OCI-LY3 (cell line): Measurements from ENCODE around the gene RELCH.
"Not testable (repeated sequence)": the region's sequence is repeated elsewhere in the genome, so short reads cannot be mapped to it uniquely, and the experiment has no call there.

Source experiments
- H2AFZ ChIP-seq: fragments of 200-600, 300-600 bp; shearing (Covaris generic); 2 replicates; pipeline ENCODE4 v1.6.0; 2014; ENCODE audit warnings: antibody characterized with exemption, low read depth, low read length
- H3K27ac ChIP-seq: fragments of 200-600, 300-600 bp; sonication (generic); 2 replicates; pipeline ENCODE4 v1.5.1; 2014; ENCODE audit warnings: mild to moderate bottlenecking, low read length, moderate library complexity, mixed read lengths
- H3K27me3 ChIP-seq: fragments of 200-600, 300-600 bp; sonication (generic); 2 replicates; pipeline ENCODE4 v1.6.1; 2014; ENCODE audit warnings: low read depth, low read length, mixed read lengths
- H3K36me3 ChIP-seq: fragments of 200-600, 300-600 bp; sonication (generic); replicated peaks from 2 replicates; pipeline ENCODE3; 2014; ENCODE audit warnings: low read depth, low read length, mixed read lengths
- H3K4me1 ChIP-seq: fragments of 300-600, 200-600 bp; sonication (generic); 2 replicates; pipeline ENCODE4 v1.6.1; 2014; ENCODE audit warnings: low read length, mixed read lengths
- H3K4me2 ChIP-seq: fragments of 200-600, 300-600 bp; sonication (generic); 2 replicates; pipeline ENCODE4 v1.6.1; 2014; ENCODE audit warnings: low read length, mixed read lengths
- H3K4me3 ChIP-seq: fragments of 300-600, 200-600 bp; sonication (generic); 2 replicates; pipeline ENCODE4 v1.5.1; 2014; ENCODE audit warnings: antibody characterized with exemption, mild to moderate bottlenecking, low read length, moderate library complexity
- H3K79me2 ChIP-seq: fragments of 300-600, 200-600 bp; shearing (Covaris generic); 2 replicates; pipeline ENCODE4 v1.6.1; 2014; ENCODE audit warnings: mild to moderate bottlenecking, low read length, mixed read lengths
- H3K9ac ChIP-seq: fragments of 300-600, 200-600 bp; shearing (Covaris generic); 2 replicates; pipeline ENCODE4 v1.6.0; 2014; ENCODE audit warnings: mild to moderate bottlenecking, low read length, moderate library complexity
- H3K9me3 ChIP-seq: fragments of 200-600, 300-600 bp; shearing (Covaris generic); 2 replicates; pipeline ENCODE4 v1.6.1; 2014; ENCODE audit warnings: low read length, mixed read lengths; ENCODE audit not compliant: insufficient read depth
- H4K20me1 ChIP-seq: fragments of 200-600, 300-600 bp; sonication (generic); 2 replicates; pipeline ENCODE4 v1.6.1; 2016; ENCODE audit warnings: low read length, mixed read lengths; ENCODE audit not compliant: insufficient read depth
- EZH2phosphoT487 ChIP-seq: fragments of 200-600 bp; shearing (Covaris generic); IDR thresholded peaks from 2 replicates; pipeline ENCODE4 v1.6.1; 2018; ENCODE audit warnings: antibody characterized with exemption, mixed run types, low read depth
- TF ChIP-seq, protein P1 (sequence below): fragments of 200-600, 300-600 bp; sonication (generic); IDR thresholded peaks from 2 replicates; pipeline ENCODE4 v1.5.1; 2014; ENCODE audit warnings: antibody characterized with exemption, low read length, low read depth

RELCH gene

DNA sequence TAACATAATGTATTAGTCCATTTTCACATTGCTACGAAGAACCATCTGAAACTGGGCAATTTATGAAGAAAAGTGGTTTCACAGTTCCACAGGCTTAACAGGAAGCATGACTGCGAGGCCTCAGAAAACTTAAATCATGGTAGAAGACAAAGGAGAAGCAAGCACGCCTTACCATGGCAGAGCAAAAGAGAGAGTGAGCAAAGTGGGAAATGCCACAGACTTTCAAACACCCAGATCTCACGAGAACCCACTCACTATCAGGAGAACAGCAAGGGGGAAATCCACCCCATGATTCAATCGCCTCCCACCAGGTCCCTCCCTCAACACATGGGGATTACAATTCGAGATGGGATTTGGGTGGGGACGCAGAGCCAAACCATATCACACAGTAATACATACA is 22.7 kb upstream of the RELCH start:
- peaks cover 4% of the 10 kb centered on the region for H3K36me3 ChIP-seq
- H3K79me2 ChIP-seq: no peaks in the 10 kb centered on the region
- no peak overlapping the region for H3K4me2 ChIP-seq
- H3K4me3 ChIP-seq: no peak overlapping the region
- no peaks in the 10 kb centered on the region for H3K9me3 ChIP-seq
- no peaks in the 10 kb centered on the region for H3K27me3 ChIP-seq
- H4K20me1 ChIP-seq: no peaks in the 10 kb centered on the region
- no peak overlapping the region for H3K27ac ChIP-seq
- H3K9ac ChIP-seq: no peak overlapping the region
- no peak overlapping the region for H2AFZ ChIP-seq
- TF ChIP-seq, protein P1, sequence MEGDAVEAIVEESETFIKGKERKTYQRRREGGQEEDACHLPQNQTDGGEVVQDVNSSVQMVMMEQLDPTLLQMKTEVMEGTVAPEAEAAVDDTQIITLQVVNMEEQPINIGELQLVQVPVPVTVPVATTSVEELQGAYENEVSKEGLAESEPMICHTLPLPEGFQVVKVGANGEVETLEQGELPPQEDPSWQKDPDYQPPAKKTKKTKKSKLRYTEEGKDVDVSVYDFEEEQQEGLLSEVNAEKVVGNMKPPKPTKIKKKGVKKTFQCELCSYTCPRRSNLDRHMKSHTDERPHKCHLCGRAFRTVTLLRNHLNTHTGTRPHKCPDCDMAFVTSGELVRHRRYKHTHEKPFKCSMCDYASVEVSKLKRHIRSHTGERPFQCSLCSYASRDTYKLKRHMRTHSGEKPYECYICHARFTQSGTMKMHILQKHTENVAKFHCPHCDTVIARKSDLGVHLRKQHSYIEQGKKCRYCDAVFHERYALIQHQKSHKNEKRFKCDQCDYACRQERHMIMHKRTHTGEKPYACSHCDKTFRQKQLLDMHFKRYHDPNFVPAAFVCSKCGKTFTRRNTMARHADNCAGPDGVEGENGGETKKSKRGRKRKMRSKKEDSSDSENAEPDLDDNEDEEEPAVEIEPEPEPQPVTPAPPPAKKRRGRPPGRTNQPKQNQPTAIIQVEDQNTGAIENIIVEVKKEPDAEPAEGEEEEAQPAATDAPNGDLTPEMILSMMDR: no peak
- no peak for TF ChIP-seq EZH2phosphoT487
- peaks cover 3% of the 10 kb centered on the region; the same call in 1 of the 2 replicates for H3K4me1 ChIP-seq

DNA sequence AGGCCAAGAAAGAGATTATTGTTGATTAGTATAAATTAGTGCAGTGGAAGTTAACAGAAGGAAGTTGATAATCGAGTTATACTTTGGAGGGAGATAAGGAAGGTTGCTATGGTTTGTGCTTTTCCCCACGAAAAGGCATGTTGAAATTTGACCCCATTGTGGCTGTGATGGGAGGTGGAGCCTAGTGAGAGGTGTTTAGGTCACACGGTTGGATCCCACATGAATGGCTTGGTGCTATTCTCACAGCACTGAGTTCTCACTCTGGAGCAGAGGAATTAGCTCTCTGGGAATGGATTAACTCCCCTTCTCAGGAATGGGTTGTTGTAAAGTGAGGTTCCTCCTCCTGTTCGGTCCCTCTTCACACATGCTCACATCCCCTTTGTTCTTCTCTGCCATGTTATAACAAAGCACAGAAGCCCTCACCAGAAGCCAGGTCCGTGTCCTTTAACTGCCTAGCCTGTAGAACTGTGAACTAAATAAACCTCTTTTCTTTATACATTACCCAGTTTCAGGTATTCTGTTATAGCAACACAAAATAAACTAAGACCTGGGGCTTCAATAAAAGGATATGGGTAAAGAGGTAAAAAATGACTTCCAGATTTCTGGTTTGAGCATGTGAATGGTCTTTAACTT is 22.1 kb upstream of the RELCH start:
- Histone ChIP-seq H3K79me2 (no peaks in the 10 kb centered on the region), H3K4me1 (peaks cover 3% of the 10 kb centered on the region; the same call in 1 of the 2 replicates), H3K27ac (no peak overlapping the region), H4K20me1 (no peaks in the 10 kb centered on the region), H3K27me3 (no peaks in the 10 kb centered on the region), H3K4me2 (no peak overlapping the region), H3K4me3 (no peak overlapping the region), H3K9me3 (no peaks in the 10 kb centered on the region), H2AFZ (no peak overlapping the region), H3K36me3 (peaks cover 4% of the 10 kb centered on the region), H3K9ac (no peak overlapping the region)
- no peak for TF ChIP-seq EZH2phosphoT487
- TF ChIP-seq, protein P1: no peak

DNA sequence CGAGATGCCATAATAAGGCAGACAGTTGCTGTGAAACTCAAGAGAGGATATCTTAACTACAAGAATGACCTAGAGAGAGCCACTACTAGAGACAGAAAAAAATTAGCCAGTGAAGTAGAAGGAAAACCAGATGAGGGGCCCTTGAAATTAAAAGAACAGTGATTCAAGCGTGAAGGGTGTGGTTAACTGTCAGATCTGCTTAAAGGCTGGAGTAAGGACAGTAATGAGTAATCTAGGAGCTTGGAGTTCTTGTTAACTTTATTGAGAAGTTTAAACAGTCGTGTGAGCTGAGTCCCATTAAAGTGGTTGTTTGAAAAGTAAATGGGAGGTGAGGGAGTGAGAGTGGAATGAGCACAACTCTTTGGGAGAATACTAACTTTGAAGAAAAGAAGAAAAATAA is 21.5 kb upstream of the RELCH start:
- H4K20me1 ChIP-seq: no peaks in the 10 kb centered on the region

DNA sequence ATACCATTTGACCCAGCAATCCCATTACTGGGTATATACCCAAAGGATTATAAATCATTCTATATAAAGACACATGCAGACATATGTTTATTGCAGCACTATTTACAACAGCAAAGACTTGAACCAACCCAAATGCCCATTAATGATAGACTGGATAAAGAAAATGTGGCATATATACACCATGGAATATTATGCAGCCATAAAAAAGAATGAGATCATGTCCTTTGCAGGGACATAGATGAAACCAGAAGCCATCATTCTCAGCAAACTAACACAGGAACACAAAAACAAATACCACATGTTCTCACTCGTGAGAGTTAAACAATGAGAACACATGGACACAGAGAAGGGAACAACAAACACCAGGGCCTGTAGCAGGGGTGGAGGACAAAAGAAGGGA is 20.5 kb upstream of the RELCH start:
- H3K27ac ChIP-seq, H3K4me3 ChIP-seq, H3K27me3 ChIP-seq, H3K36me3 ChIP-seq, H3K4me2 ChIP-seq, H4K20me1 ChIP-seq, H3K9me3 ChIP-seq, H3K4me1 ChIP-seq, H2AFZ ChIP-seq, H3K9ac ChIP-seq, H3K79me2 ChIP-seq: not testable (repeated sequence)

More for the DNA sequence above, 21.5 kb upstream of the RELCH start:
- Histone ChIP-seq H3K27me3 (no peaks in the 10 kb centered on the region), H3K4me1 (peaks cover 3% of the 10 kb centered on the region; the same call in 1 of the 2 replicates), H3K79me2 (no peaks in the 10 kb centered on the region), H3K4me2 (no peak overlapping the region), H3K36me3 (peaks cover 4% of the 10 kb centered on the region), H2AFZ (no peak overlapping the region), H3K27ac (no peak overlapping the region), H3K9me3 (no peaks in the 10 kb centered on the region), H3K4me3 (no peak overlapping the region), H3K9ac (no peak overlapping the region)
- TF ChIP-seq, protein P1: no peak
- TF ChIP-seq EZH2phosphoT487: no peak
